Thoracic aorta (tissue), 2 donors: Measurements from ENCODE around the gene PARD3B. TPM values are rescaled to one million over a fixed set of nuclear protein-coding genes. Genes with fewer than 3 reads are reported as not detected.

ENCODE experiments used
- ATAC-seq: fragments of 150-250 bp; one replicate; pipeline ENCODE4 v1.8.0; 2017; ENCODE audit warnings: low read depth; ENCODE audit not compliant: insufficient number of reproducible peaks, low FRiP score
- DNase-seq: peaks from one replicate; pipeline ENCODE4 v3.0.0-alpha.2; 2020; ENCODE audit warnings: low spot score
- H3K27ac ChIP-seq, 2 donors: fragments of 200-600 bp; sonication (generic); 1 replicate in 1 of 2; 2 replicates in 1 of 2; pipeline ENCODE4 v1.5.1; 2016; ENCODE audit warnings: mild to moderate bottlenecking in 2 of 2, moderate library complexity in 2 of 2
- H3K27me3 ChIP-seq: fragments of 200-600 bp; sonication (generic); replicated peaks from 2 replicates; pipeline ENCODE4 v1.6.0; 2016; ENCODE audit warnings: mild to moderate bottlenecking; ENCODE audit not compliant: insufficient read depth
- H3K36me3 ChIP-seq: fragments of 200-600 bp; sonication (generic); one replicate; pipeline ENCODE4 v1.5.1; 2016
- H3K4me1 ChIP-seq, 2 donors: fragments of 200-600 bp; sonication (generic); 1 replicate in 1 of 2; 2 replicates in 1 of 2; pipeline versions ENCODE4 v1.5.1 to v1.6.0; 2016; ENCODE audit warnings: low read depth in 2 of 2, mild to moderate bottlenecking in 1 of 2; ENCODE audit not compliant: control insufficient read depth in 1 of 2
- H3K4me3 ChIP-seq: fragments of 200-600 bp; sonication (generic); 2 replicates; pipeline ENCODE4 v1.5.1; 2016; ENCODE audit warnings: mild to moderate bottlenecking
- H3K9me3 ChIP-seq: fragments of 200-600 bp; sonication (generic); 2 replicates; pipeline ENCODE4 v1.5.1; 2016
- total RNA-seq, 2 donors: library from RNA; depleted of rRNA; stranded (reverse); fragments of >200 nt; gene quantifications; one replicate each; pipeline versions ENCODE4 v1.1.0 to v1.2.3, GENCODE V29; 2016
- TF ChIP-seq, protein P1 (sequence below): fragments of 200-600 bp; sonication (generic); IDR thresholded peaks from one replicate; pipeline ENCODE4 v1.5.1; 2019; ENCODE audit warnings: antibody characterized with exemption

Gene PARD3B
- total RNA-seq, 2 donors from 2014 or later: 25.7 to 34.5 TPM

DNA sequence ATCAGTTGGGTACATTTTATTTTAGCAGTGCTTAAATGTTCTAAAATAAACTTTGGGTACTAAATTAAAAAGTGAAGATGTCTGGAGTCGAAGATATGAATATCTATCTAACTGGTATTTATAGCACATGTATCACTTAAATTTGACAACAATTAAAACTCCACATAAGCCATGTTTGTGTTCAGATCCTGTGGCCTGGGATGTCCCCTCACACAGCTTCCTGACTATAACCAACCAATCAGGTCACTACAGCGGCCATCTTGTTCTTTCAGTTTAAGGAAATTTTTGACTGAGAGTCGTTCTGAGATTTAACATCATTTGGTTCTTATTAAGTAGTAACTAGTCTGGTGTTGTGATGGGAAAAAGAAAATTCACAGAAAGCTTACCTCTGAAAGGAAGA, 966.4 kb downstream of the PARD3B start:
- H3K36me3 ChIP-seq: no peaks in the 10 kb centered on the region
- H3K27me3 ChIP-seq: no peaks in the 10 kb centered on the region
- no peak for ATAC-seq
- H3K9me3 ChIP-seq: no peaks in the 10 kb centered on the region
- TF ChIP-seq, protein P1, sequence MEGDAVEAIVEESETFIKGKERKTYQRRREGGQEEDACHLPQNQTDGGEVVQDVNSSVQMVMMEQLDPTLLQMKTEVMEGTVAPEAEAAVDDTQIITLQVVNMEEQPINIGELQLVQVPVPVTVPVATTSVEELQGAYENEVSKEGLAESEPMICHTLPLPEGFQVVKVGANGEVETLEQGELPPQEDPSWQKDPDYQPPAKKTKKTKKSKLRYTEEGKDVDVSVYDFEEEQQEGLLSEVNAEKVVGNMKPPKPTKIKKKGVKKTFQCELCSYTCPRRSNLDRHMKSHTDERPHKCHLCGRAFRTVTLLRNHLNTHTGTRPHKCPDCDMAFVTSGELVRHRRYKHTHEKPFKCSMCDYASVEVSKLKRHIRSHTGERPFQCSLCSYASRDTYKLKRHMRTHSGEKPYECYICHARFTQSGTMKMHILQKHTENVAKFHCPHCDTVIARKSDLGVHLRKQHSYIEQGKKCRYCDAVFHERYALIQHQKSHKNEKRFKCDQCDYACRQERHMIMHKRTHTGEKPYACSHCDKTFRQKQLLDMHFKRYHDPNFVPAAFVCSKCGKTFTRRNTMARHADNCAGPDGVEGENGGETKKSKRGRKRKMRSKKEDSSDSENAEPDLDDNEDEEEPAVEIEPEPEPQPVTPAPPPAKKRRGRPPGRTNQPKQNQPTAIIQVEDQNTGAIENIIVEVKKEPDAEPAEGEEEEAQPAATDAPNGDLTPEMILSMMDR: no peak
- H3K4me1 ChIP-seq: no peaks in the 10 kb centered on the region
- H3K27ac ChIP-seq: no peak overlapping the region
- H3K4me3 ChIP-seq: no peak overlapping the region
- DNase-seq: no peak

DNA sequence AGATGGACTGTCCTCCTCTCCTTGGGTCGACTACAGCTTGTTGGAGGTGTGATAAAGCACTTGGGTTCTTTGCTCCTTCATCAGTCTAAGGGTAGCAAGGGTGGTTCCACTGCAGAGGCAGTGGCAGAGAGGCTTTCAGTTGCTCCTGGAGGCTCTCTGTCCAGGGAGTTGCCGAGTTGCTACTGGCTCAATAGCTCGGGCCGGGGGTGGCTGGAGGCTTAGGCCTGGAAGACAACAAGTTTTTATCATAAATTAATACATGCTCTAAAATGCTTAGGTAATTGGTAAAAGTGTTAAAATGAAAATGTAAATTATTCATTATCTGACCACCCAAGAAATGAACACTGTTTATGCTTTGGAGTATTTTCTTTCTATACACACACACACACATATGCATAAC, 975.0 kb downstream of the PARD3B start:
- no peaks in the 10 kb centered on the region for H3K36me3 ChIP-seq
- TF ChIP-seq, protein P1: no peak
- ATAC-seq (no peak), DNase-seq (no peak)
- H3K9me3 ChIP-seq: no peaks in the 10 kb centered on the region
- no peaks in the 10 kb centered on the region for H3K27me3 ChIP-seq
- H3K4me3 ChIP-seq: no peak overlapping the region
- H3K27ac ChIP-seq: no peak overlapping the region
- H3K4me1 ChIP-seq: no peaks in the 10 kb centered on the region

DNA sequence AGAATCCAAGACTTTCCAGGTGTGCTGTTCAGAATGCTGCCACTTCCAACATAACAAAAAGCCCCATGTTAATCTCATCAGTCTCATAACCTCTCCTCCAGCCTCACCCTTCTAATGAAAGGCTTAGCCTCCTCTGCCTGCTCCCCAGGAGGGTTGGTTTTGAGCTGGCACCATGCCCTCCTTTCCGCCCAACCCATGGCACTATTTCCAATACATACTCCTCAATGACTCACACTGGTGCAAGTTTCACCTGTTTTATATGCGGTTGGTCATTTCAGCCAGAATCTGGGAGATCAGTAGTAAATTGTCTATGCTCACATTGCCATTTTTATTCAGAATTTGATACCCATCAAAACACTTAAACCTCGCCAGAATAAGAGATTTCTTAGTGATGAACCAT, 979.4 kb downstream of the PARD3B start:
- Histone ChIP-seq H3K27ac (no peak overlapping the region), H3K36me3 (no peaks in the 10 kb centered on the region), H3K27me3 (no peaks in the 10 kb centered on the region), H3K9me3 (no peaks in the 10 kb centered on the region), H3K4me3 (no peak overlapping the region), H3K4me1 (no peaks in the 10 kb centered on the region)
- ATAC-seq (no peak), DNase-seq (no peak)
- TF ChIP-seq, protein P1: no peak

DNA sequence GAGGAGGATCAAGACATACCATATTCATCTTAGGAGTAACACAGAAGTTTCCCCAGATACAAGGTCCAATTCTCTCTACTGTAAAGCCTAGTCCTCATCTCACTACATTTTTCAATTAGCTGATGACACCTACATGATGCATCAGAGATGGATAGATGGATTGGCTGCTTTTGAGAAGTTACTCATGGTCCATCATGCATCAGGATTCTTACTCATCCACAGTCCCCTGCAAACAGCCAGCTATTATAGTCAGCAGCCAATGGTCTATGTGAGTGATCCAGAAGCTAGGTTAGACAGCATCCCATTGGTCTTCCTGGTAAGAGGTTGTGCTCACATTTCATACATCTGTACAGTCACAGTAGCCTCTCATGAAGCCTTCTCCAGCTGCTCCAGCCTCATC, 982.5 kb downstream of the PARD3B start:
- Histone ChIP-seq H3K27me3 (no peaks in the 10 kb centered on the region), H3K36me3 (no peaks in the 10 kb centered on the region), H3K27ac (no peak overlapping the region), H3K9me3 (no peaks in the 10 kb centered on the region), H3K4me1 (no peaks in the 10 kb centered on the region), H3K4me3 (no peak overlapping the region)
- DNase-seq (no peak), ATAC-seq (no peak)
- TF ChIP-seq, protein P1: no peak

DNA sequence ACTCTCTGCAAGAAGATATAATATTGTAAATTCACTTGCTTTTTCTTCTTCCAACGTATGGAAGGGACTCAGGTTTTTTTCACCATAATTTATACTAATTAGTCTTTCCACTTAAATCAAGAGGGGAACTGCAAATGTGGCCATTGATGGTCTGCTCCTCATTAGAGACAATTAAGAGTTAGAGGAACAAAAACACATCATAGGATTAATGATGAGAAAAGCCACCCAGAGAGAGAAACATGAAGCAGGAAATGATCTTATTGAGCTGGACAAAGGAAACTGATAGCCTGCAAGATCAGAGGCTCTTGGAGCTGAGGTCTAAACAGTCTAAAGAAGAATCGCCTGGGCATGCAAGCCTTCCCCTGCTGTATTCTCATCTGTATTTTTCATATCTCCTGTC, 985.8 kb downstream of the PARD3B start:
- no peak for ATAC-seq
- H3K27me3 ChIP-seq: no peaks in the 10 kb centered on the region
- H3K9me3 ChIP-seq: no peaks in the 10 kb centered on the region
- TF ChIP-seq, protein P1: no peak
- no peak overlapping the region for H3K4me3 ChIP-seq
- no peaks in the 10 kb centered on the region for H3K36me3 ChIP-seq
- no peak overlapping the region for H3K27ac ChIP-seq
- no peak for DNase-seq
- no peaks in the 10 kb centered on the region for H3K4me1 ChIP-seq
